Heart left ventricle (tissue), 16 donors: ENCODE results near the gene PATZ1. TPM values are rescaled to one million over a fixed set of nuclear protein-coding genes. Genes with fewer than 3 reads are reported as not detected.

Experiments used
- ATAC-seq, 4 donors: fragments of 200-7000 bp; cut with Tn5 transposase; one replicate each; pipeline ENCODE4 v1.9.1; 2020 to 2022; ENCODE audit warnings: moderate library complexity in 4 of 4, mild to moderate bottlenecking in 3 of 4, moderate number of reproducible peaks in 1 of 4
- DNase-seq, 5 donors: peaks; one replicate each; pipeline ENCODE4 v3.0.0-alpha.2; 2020
- H3K27ac ChIP-seq, 12 donors: fragments of 200-600 bp; sonication (generic) in 4 of 12; one replicate each; pipeline versions ENCODE4 v1.5.0 to v1.8.0; 2016 to 2022; ENCODE audit warnings: mild to moderate bottlenecking in 2 of 12
- H3K27me3 ChIP-seq, 9 donors: fragments of 200-600 bp; sonication (generic) in 2 of 9; one replicate each; pipeline versions ENCODE4 v1.5.1 to v1.8.0; 2016 to 2022; ENCODE audit warnings: mild to moderate bottlenecking in 3 of 9
- H3K36me3 ChIP-seq, 9 donors: fragments of 200-600 bp; sonication (generic) in 2 of 9; one replicate each; pipeline versions ENCODE4 v1.5.0 to v1.8.0; 2018 to 2022; ENCODE audit warnings: mild to moderate bottlenecking in 2 of 9
- H3K4me1 ChIP-seq, 12 donors: fragments of 200-600 bp; sonication (generic) in 4 of 12; one replicate each; pipeline versions ENCODE4 v1.5.0 to v1.8.0; 2016 to 2022; ENCODE audit warnings: mild to moderate bottlenecking in 3 of 12
- H3K4me3 ChIP-seq, 12 donors: fragments of 200-600 bp; sonication (generic) in 4 of 12; one replicate each; pipeline versions ENCODE4 v1.5.0 to v1.8.0; 2017 to 2022; ENCODE audit warnings: mild to moderate bottlenecking in 9 of 12, moderate library complexity in 4 of 12
- H3K9me3 ChIP-seq, 12 donors: fragments of 200-600 bp; sonication (generic) in 4 of 12; one replicate each; pipeline versions ENCODE4 v1.5.0 to v1.8.0; 2016 to 2022; ENCODE audit warnings: mild to moderate bottlenecking in 1 of 12
- POLR2A ChIP-seq, 2 donors: fragments of 450-650 bp; IDR thresholded peaks; one replicate each; pipeline ENCODE4 v1.6.1; 2017; ENCODE audit warnings: antibody characterized with exemption in 2 of 2, mild to moderate bottlenecking in 2 of 2, moderate library complexity in 2 of 2
- WGBS, 4 donors: extraction: QIAGEN DNeasy Blood & Tissue Kit in 2 of 4; methylation state at CpG; one replicate each; pipeline versions ENCODE4 v1.1.5 to v1.1.7; 2013 to 2018; 5-methylcytosine and 5-hydroxymethylcytosine counted together
- intact Hi-C, 10 donors: fragments of 100-400 bp; cut with DNase I; formaldehyde crosslinking; loops; one replicate each; pipeline versions ENCODE4 v1.11.1 to v1.14.2; 2022
- polyA plus RNA-seq, 2 donors: library from polyadenylated mRNA; stranded (reverse); fragments of 200-250 nt; gene quantifications; one replicate each; pipeline ENCODE4 v1.2.3, GENCODE V29; 2013
- total RNA-seq, 9 donors: library from RNA; depleted of rRNA in 2 of 9; stranded (reverse); fragments of >200 nt in 2 of 9; fragmentation: NEBNext Ultra II Directional in 3 of 9; extraction: Animal tissue kit (Norgen Biotek cat#: 25700) in 3 of 9; gene quantifications; one replicate each; pipeline versions ENCODE4 v1.1.0 to v1.2.4, GENCODE V29; 2016 to 2023
- TF ChIP-seq, protein P1 (sequence below), 12 donors: fragments of 200-600 bp; sonication (generic) in 4 of 12; IDR thresholded peaks; one replicate each; pipeline versions ENCODE4 v1.5.0 to v1.8.0; 2018 to 2022; ENCODE audit warnings: antibody characterized with exemption in 12 of 12, mild to moderate bottlenecking in 5 of 12
- donor health status: ischemic (EF 13 %, LVEDD 7.1; RV severe dilation, severe dysfunction).
- donor health status: healthy with polysubstance abuse.
- donor health status: DM: no; HTN: yes; CAD: no.
- donor health status: DM: no; HTN: no; CAD: no.
- donor health status: ischemic (EF 25% LVEDD 6.9; RV normal size, moderate dysfunction).
- donor health status: ischemic (EF 25% LVEDD 5.7; RV mildly dilated, moderate dysfunction).
- donor health status: healthy.
- donor health status: DM: yes; HTN: yes; CAD: no.
- donor health status: ischemic (EF 35%, LVEDD 5.7; RV mildly dilated, moderate dysfunction).
- donor health status: nonischemic (EF 11% LVEDD 7.7; RV severe dilation, severe dysfunction).
- donor health status: DM: yes; HTN: yes; CAD: no.
- donor health status: PGD.
- donor health status: ischemic (EF 29% LVEDD 5.4; RV normal size, mild dysfunction).
- donor health status: nonischemic (EF 23%, LVEDD 6.1; RV moderate dilation, normal function).

The PATZ1 gene
- total and polyA plus RNA-seq, 11 donors = 7.7 to 20.1 (median 12.3) TPM

- DNase-seq = no peak
- Histone ChIP-seq H3K36me3 (peaks cover 0 to 97% (median 79%) of the 10 kb centered on the region in 9 donors), H3K27me3 (no peaks in the 10 kb centered on the region), H3K4me3 (no peak overlapping the region), H3K4me1 (peaks cover 0 to 27% (median 9%) of the 10 kb centered on the region in 12 donors), H3K9me3 (no peaks in the 10 kb centered on the region), H3K27ac (no peak overlapping the region)
- ATAC-seq = no peak
- 75 to 91% (median 84%) methylated on average over 5 of the region's 5 CpGs for WGBS, 4 donors
- no peak for TF ChIP-seq POLR2A (IDR thresholded peaks at IDR 0.05)
- TF ChIP-seq, protein P1, sequence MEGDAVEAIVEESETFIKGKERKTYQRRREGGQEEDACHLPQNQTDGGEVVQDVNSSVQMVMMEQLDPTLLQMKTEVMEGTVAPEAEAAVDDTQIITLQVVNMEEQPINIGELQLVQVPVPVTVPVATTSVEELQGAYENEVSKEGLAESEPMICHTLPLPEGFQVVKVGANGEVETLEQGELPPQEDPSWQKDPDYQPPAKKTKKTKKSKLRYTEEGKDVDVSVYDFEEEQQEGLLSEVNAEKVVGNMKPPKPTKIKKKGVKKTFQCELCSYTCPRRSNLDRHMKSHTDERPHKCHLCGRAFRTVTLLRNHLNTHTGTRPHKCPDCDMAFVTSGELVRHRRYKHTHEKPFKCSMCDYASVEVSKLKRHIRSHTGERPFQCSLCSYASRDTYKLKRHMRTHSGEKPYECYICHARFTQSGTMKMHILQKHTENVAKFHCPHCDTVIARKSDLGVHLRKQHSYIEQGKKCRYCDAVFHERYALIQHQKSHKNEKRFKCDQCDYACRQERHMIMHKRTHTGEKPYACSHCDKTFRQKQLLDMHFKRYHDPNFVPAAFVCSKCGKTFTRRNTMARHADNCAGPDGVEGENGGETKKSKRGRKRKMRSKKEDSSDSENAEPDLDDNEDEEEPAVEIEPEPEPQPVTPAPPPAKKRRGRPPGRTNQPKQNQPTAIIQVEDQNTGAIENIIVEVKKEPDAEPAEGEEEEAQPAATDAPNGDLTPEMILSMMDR (IDR thresholded peaks at IDR 0.05) = no peak
- intact Hi-C loops = no loop called here
Measured at GRCh38 chr22:31337178-31337577, 9.0 kb downstream of the PATZ1 start.

- Histone ChIP-seq H3K27me3 (no peaks in the 10 kb centered on the region), H3K9me3 (no peaks in the 10 kb centered on the region), H3K36me3 (peaks cover 0 to 98% (median 85%) of the 10 kb centered on the region in 9 donors), H3K4me1 (peaks cover 0 to 12% (median 0%) of the 10 kb centered on the region in 12 donors), H3K27ac (no peak overlapping the region), H3K4me3 (no peak overlapping the region)
- ATAC-seq = no peak
- no peak for DNase-seq
- no peak for TF ChIP-seq POLR2A (IDR thresholded peaks at IDR 0.05)
- TF ChIP-seq, protein P1 (IDR thresholded peaks at IDR 0.05) = no peak
- 90 to 95% (median 92%) methylated on average over 5 of the region's 5 CpGs for WGBS, 4 donors
- intact Hi-C loops = no loop called here
Measured at GRCh38 chr22:31334329-31334728, 11.8 kb downstream of the PATZ1 start.

DNA sequence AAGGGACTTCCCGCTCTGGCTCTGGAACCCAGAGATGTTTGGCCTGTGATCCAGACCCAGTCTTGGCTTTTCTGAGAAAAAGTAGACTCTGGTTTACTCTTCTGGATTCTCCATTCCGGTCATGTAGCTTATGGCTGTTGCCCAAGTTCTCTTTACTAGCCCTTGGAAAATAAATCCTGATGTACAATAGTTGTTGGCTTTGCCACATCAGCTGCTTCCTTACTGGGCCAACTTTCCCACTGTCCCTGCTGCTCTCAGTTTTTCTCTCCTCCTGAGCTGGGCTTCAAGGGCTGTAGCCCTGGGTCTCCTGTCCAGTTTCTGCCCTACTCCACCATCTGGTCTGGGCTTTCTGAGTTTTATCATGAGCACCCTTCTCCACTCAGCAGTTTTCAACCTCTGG is 12.5 kb downstream of the PATZ1 start:
- intact Hi-C loops = no loop called here
- peak overlapping the region in 1 of 12 donors; percentile 13 for H3K27ac ChIP-seq
- H3K4me1 ChIP-seq = peaks cover 0 to 12% (median 0%) of the 10 kb centered on the region in 12 donors
- DNase-seq (no peak), ATAC-seq (no peak)
- H3K9me3 ChIP-seq = no peaks in the 10 kb centered on the region
- no peaks in the 10 kb centered on the region for H3K27me3 ChIP-seq
- H3K4me3 ChIP-seq = no peak overlapping the region
- TF ChIP-seq POLR2A (IDR thresholded peaks at IDR 0.05) = no peak
- TF ChIP-seq, protein P1 (IDR thresholded peaks at IDR 0.05) = no peak
- WGBS, 4 donors = 79 to 91% (median 85%) methylated on average over 2 of the region's 2 CpGs
- H3K36me3 ChIP-seq = peaks cover 0 to 98% (median 89%) of the 10 kb centered on the region in 9 donors

DNA sequence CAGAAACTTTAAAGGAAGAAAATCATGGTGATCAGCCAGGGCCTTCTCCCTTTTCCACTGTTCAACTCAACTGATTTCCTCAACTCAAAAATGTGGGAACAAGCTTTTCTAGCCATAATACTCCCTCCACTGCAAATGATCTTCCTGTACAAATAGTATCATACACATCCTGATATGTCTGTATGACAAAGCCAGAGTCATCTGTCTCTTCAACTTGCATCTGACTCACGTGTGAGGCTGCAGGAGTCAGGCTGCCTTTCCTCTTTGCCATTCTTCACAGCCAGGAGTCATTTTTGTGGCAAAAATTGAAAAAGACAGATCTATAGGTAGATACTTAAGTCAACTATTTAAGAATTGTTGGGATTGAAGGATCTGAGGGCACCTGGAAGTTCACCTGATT is 13.3 kb downstream of the PATZ1 start:
- 77 to 95% (median 85%) methylated on average over 1 of the region's 1 CpG for whole genome bisulfite sequencing, 4 donors
- peaks cover 0 to 12% (median 0%) of the 10 kb centered on the region in 12 donors for H3K4me1 ChIP-seq
- no peaks in the 10 kb centered on the region for H3K9me3 ChIP-seq
- H3K27me3 ChIP-seq = no peaks in the 10 kb centered on the region
- H3K36me3 ChIP-seq = peaks cover 0 to 98% (median 89%) of the 10 kb centered on the region in 9 donors
- no peak overlapping the region for H3K4me3 ChIP-seq
- DNase-seq (no peak), ATAC-seq (no peak)
- TF ChIP-seq POLR2A (IDR thresholded peaks at IDR 0.05) = no peak
- TF ChIP-seq, protein P1 (IDR thresholded peaks at IDR 0.05) = no peak
- intact Hi-C loops = no loop called here
- H3K27ac ChIP-seq = no peak overlapping the region
